Measurements from ENCODE around the gene USP44.
A peak's percentile ranks its signal among the peaks of the same experiment; 100 is the strongest.
"Not testable (repeated sequence)": the region's sequence is repeated elsewhere in the genome, so short reads cannot be mapped to it uniquely, and the experiment has no call there.

Gene USP44

GRCh38 chr12:95511977-95512376, 39.3 kb downstream of the USP44 start:
- DNase-seq, result no peak

GRCh38 chr12:95509300-95509699, 42.0 kb downstream of the USP44 start:
- no peak for DNase-seq

GRCh38 chr12:95506707-95507523, 44.4 kb downstream of the USP44 start:
- DNase-seq, result no peak

- DNase-seq, result no peak
Measured at GRCh38 chr12:95505039-95505438, 46.2 kb downstream of the USP44 start.

- DNase-seq, result no peak
Measured at GRCh38 chr12:95504140-95504539, 47.1 kb downstream of the USP44 start.

GRCh38 chr12:95499772-95500171, 51.5 kb downstream of the USP44 start:
- DNase-seq, result no peak

- DNase-seq, result no peak
Measured at GRCh38 chr12:95498968-95499367, 52.3 kb downstream of the USP44 start.

GRCh38 chr12:95497031-95497430, 54.2 kb downstream of the USP44 start:
- DNase-seq, result no peak

- DNase-seq, result no peak
Measured at GRCh38 chr12:95495433-95495832, 55.8 kb downstream of the USP44 start.

GRCh38 chr12:95494888-95495287, 56.4 kb downstream of the USP44 start:
- DNase-seq, result no peak

GRCh38 chr12:95492462-95492861, 58.8 kb downstream of the USP44 start:
- DNase-seq, result no peak

GRCh38 chr12:95487024-95487423, 64.3 kb downstream of the USP44 start:
- DNase-seq, result no peak

GRCh38 chr12:95484524-95484923, 66.8 kb downstream of the USP44 start:
- no peak for DNase-seq

- DNase-seq, result not testable (repeated sequence)
Measured at GRCh38 chr12:95482564-95482963, 68.7 kb downstream of the USP44 start.

- DNase-seq, result no peak
Measured at GRCh38 chr12:95481888-95482287, 69.4 kb downstream of the USP44 start.

GRCh38 chr12:95481072-95481471, 70.2 kb downstream of the USP44 start:
- peak in 1 of 56 donors; percentile 0 for DNase-seq

- no peak for DNase-seq
Measured at GRCh38 chr12:95480230-95480629, 71.0 kb downstream of the USP44 start.

GRCh38 chr12:95474660-95474958, 76.7 kb downstream of the USP44 start:
- peak in 6 of 56 donors; percentile 17 to 59 (median 38) for DNase-seq

GRCh38 chr12:95473884-95474659, 77.2 kb downstream of the USP44 start, which contains the start of gene METAP2:
Gene METAP2 (plus strand): TSS chr12:95474152. CDS start chr12:95474180, 28 bp downstream.
- peak; percentile 39 to 98 (median 92) for DNase-seq

GRCh38 chr12:95473231-95473883, 77.9 kb downstream of the USP44 start:
- DNase-seq, result peak in 31 of 56 donors; percentile 1 to 79 (median 34)

GRCh38 chr12:95470300-95470699, 81.0 kb downstream of the USP44 start:
- DNase-seq, result no peak

Data from nucleus accumbens (tissue), 56 donors.